HS-27A (cell line): ENCODE results near the gene DUSP18.
A peak's percentile ranks its signal among the peaks of the same experiment; 100 is the strongest.
"Not testable (repeated sequence)": the region's sequence is repeated elsewhere in the genome, so short reads cannot be mapped to it uniquely, and the experiment has no call there.

Experiments
- DNase-seq: peaks from one replicate; pipeline ENCODE4 v3.0.0-alpha.2; 2012; ENCODE audit warnings: low read depth, missing footprints

DUSP18 gene

GRCh38 chr22:30640361-30640760, 27.3 kb downstream of the DUSP18 start:
- DNase-seq = no peak

- no peak for DNase-seq
Observed at GRCh38 chr22:30637701-30638114, 30.0 kb downstream of the DUSP18 start.

- no peak for DNase-seq
Observed at GRCh38 chr22:30636226-30637077, 31.2 kb downstream of the DUSP18 start.

- peak; percentile 72 for DNase-seq
Observed at GRCh38 chr22:30635273-30636225, 32.1 kb downstream of the DUSP18 start, which contains the start of gene SLC35E4. Gene SLC35E4, plus strand, starts transcription at chr22:30635781. Its CDS starts 670 bp downstream, at chr22:30636451.

- peak; percentile 65 for DNase-seq
Observed at GRCh38 chr22:30634471-30635233, 33.0 kb downstream of the DUSP18 start.

- not testable (repeated sequence) for DNase-seq
Observed at GRCh38 chr22:30631469-30631868, 36.2 kb downstream of the DUSP18 start.

GRCh38 chr22:30628491-30628890, 39.2 kb downstream of the DUSP18 start:
- DNase-seq = no peak

GRCh38 chr22:30627471-30627870, 40.2 kb downstream of the DUSP18 start:
- no peak for DNase-seq

- no peak for DNase-seq
Observed at GRCh38 chr22:30626413-30626812, 41.3 kb downstream of the DUSP18 start.

- not testable (repeated sequence) for DNase-seq
Observed at GRCh38 chr22:30619909-30620308, 47.8 kb downstream of the DUSP18 start.

GRCh38 chr22:30617819-30618218, 49.9 kb downstream of the DUSP18 start:
- no peak for DNase-seq

GRCh38 chr22:30615543-30615954, 52.1 kb downstream of the DUSP18 start:
- DNase-seq = no peak

GRCh38 chr22:30614879-30615278, 52.8 kb downstream of the DUSP18 start:
- DNase-seq = no peak

- no peak for DNase-seq
Observed at GRCh38 chr22:30614268-30614667, 53.4 kb downstream of the DUSP18 start.

- DNase-seq = no peak
Observed at GRCh38 chr22:30612789-30613188, 54.9 kb downstream of the DUSP18 start.
